ENCODE measurements around the gene GAS2.
"Not testable (repeated sequence)": the region's sequence is repeated elsewhere in the genome, so short reads cannot be mapped to it uniquely, and the experiment has no call there.

The GAS2 gene

GRCh38 chr11:22666325-22666687, at the start of gene GAS2:
Gene GAS2 (plus strand): TSS chr11:22666611. CDS start chr11:22674870, 8,259 bp downstream.
- DNase-seq (ENCODE audit: low spot score) = no peak

GRCh38 chr11:22617868-22618267, 48.5 kb upstream of the GAS2 start:
- no peak for DNase-seq (ENCODE audit: low spot score)

DNA sequence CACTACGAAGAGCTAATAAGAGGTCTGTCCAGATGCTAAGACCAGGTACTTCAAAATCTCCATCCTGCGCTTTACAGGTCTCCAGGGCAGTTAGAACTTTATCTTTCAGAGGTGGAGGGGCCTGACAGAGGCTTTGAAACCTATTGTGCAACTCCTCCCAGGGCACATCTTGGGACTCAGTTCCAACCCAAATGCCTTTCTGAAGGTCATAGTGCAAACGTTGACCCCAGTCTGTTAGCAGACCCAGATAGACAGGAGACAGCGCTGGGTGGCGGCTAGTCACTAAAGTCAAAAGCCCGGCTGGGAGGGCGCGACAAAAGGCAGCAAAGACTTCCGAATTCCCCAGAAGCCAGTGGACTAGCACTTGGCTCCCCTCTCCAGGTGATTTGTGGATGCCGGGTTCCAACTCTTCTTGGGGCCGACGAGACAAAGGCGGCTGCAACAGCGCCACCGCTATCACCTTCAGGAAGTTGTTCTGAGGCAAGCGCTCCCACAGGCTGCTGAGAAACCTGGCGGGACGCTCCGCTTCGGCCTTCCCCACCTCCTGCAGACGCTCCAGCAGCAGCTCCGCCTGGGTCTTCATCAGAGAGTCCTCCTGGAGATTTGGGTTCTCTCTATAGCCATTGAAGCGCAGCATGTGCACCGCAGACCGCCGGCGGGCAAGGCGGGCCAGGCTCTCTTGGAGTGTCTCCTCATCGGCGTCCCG, 41.5 kb upstream of the GAS2 start:
- DNase-seq (ENCODE audit: low spot score) = peak; percentile 84

GRCh38 chr11:22625448-22626287, 40.7 kb upstream of the GAS2 start, which contains the start of gene FANCF:
Gene FANCF (minus strand): TSS chr11:22625823. CDS start chr11:22625810, 13 bp downstream.
- DNase-seq (ENCODE audit: low spot score) = peak; percentile 98

GRCh38 chr11:22626573-22627239, 39.7 kb upstream of the GAS2 start:
- DNase-seq (ENCODE audit: low spot score) = no peak

- DNase-seq (ENCODE audit: low spot score) = no peak
These were observed 39.0 kb upstream of the GAS2 start for GRCh38 chr11:22627421-22627820.

GRCh38 chr11:22633354-22633902, 33.0 kb upstream of the GAS2 start:
- DNase-seq (ENCODE audit: low spot score) = no peak

- DNase-seq (ENCODE audit: low spot score) = no peak
These were observed 31.3 kb upstream of the GAS2 start for GRCh38 chr11:22634897-22635629.

DNA sequence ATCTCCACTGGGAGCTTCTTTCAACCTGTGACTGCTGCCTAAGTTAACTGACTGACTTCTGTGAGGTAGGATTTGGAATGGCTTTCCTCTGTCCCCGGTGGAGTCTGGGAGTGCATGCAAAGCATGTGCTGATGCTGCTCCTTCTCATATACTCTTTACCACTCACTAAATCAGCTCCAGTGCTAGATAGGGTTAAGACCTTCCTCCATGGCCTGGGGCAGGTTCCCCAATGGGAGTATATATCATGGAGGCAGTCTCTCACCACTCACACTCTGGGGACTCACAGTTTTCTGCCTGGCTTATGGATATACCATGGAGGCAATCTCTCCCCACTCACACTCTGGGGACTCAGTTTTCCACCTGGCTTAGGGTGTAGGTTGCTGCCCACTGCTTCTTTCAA, 30.7 kb upstream of the GAS2 start:
- no peak for DNase-seq (ENCODE audit: low spot score)

DNA sequence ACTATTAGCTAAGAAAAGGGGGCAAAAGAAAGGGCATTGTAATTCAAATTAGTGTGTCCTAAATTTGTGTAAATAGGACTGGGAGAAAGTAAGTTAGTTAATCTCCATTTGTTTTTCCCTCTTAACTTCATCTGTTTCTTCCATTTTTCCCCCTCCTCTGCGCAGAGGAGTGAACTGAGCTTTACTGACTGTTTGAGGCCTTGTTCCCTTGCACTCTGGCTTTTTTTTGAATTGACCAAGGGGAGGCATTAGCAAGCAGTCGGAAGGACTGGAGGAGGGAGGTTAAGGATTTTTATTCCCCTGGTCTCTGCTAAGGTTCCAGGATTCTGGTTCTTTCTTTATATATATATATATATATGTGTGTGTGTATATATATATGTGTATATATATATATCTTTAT, 25.5 kb upstream of the GAS2 start:
- DNase-seq (ENCODE audit: low spot score) = no peak

DNA sequence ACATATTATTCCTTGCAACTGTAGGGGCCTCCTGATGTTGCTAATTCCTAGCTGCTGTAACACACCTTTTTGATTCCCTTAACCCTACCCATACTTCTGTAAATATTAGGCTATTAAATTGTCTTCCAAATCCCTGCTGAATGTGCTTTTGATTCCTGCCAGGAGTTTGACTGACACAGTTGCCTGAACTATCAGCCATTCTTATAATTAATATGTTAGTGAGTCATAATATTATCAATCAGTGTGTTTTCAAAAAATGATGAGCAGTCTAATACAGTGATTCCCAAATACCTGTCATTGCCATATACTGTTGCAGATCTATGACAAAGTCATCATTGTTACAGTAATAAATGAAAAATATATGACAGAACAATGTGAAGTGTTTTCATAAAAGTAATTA, 24.9 kb upstream of the GAS2 start:
- no peak for DNase-seq (ENCODE audit: low spot score)

DNA sequence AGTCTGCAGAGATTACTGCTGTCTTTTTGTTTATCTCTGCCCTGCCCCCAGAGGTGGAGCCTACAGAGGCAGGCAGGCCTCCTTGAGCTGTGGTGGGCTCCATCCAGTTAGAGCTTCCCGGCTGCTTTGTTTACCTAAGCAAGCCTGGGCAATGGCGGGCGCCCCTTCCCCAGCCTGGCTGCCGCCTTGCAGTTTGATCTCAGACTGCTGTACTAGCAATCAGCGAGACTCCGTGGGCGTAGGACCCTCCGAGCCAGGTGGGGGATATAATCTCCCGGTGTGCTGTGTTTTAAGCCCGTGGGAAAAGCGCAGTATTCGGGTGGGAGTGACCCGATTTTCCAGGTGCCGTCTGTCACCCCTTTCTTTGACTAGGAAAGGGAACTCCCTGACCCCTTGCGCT, 14.1 kb upstream of the GAS2 start:
- not testable (repeated sequence) for DNase-seq (ENCODE audit: low spot score)

DNA sequence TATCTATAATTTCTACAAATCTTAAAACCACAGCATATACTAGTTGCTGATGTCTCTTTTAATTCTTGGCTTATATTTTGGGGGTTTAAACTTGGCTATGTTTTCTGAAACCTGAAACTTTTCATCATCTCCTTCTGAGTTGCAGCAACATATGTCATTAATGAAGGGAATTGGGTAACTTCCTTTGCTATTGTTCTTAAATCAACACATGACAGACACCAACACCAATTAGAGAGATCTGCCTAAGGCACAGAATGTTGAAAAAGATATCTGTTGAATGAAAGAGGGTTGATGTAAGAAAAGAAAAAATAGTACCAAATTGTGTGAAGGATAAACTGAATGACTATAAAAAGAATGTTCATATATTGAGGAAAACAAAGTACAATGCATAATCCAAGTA, 10.3 kb upstream of the GAS2 start:
- DNase-seq (ENCODE audit: low spot score) = no peak

DNA sequence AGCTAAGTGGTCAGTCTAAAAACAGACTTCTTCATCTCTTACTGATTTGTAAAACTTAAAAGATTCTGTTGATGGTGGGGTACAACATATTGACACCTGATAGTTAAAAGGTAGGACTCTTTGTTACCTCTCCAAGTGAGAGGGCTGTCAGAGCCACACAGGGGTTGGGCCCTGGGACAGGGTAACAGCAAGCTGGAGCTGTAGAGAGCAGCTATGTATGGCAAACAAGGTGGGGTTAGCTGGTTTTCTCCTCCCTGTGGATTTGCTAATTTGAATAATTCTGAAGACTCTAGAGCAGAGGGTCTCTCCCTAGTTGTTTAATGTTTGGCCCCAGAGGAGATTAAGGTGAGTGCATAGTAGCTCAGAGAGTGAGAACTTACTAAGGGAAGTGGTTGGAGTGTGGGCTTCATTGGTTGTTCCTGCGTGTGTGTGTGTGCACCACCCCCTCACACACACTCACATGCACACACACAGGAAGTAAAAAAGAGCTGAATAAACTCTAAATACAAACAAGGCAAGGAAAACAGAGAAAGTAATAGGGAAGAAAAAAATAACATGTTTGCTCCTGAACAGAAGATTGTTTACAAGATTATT, 9.2 kb upstream of the GAS2 start:
- DNase-seq (ENCODE audit: low spot score) = no peak

DNA sequence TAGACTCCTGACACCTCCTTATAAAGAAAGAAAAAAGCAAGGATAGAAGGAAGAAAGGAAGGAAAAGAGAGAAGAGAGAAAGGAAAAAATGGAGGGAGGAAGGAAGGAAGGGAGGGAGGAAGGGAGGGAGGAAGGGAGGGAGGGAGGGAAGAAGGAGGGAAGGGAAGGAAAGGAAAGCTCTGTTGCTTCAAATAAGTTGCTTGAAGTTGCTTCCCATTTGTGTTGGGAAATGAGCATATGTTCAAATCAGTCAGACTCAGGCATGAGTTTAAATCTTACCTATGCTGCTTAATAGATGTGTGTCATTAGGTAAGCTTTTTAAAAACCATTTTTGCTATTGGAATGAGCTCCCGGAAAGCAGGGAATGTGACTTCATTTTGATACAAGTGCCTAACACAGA, 6.6 kb upstream of the GAS2 start:
- no peak for DNase-seq (ENCODE audit: low spot score)

DNA sequence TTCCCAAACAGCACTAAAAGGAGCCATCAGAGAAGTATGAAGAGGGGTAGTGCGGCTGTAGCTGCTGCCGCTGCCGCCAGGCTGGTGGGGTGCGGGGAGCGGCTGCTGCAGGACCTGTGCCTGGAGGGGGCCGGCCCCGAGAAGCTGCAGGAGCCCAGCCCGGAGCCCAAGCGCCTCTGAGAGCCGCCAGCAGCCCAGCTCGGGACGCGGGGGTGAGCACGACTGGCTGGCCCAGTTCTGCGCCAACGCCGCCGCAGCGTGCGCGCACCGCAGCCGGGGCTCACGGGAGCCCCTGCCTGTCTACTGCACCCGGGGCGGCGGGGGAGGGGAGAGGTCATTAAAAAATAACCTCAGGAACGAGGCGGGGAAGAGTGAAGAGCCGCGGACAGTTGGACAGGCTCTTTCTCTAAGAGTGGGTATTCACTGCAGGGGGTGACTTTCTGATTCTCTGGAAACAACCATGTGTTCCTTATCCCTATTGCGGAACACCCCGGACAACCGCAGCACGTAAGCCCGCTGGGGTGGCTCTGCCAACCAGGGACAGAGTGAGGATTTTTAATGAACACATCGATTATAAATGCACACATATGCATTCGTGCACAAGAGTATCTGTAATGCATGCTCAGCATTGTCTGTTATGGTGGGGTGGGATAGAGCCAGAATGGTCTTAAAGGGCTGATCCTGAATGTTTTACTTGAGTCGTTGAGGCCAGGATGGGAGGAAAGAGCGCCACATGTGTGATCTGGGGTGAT, 453 bp downstream of the GAS2 start:
- peak; percentile 56 for DNase-seq (ENCODE audit: low spot score)

DNA sequence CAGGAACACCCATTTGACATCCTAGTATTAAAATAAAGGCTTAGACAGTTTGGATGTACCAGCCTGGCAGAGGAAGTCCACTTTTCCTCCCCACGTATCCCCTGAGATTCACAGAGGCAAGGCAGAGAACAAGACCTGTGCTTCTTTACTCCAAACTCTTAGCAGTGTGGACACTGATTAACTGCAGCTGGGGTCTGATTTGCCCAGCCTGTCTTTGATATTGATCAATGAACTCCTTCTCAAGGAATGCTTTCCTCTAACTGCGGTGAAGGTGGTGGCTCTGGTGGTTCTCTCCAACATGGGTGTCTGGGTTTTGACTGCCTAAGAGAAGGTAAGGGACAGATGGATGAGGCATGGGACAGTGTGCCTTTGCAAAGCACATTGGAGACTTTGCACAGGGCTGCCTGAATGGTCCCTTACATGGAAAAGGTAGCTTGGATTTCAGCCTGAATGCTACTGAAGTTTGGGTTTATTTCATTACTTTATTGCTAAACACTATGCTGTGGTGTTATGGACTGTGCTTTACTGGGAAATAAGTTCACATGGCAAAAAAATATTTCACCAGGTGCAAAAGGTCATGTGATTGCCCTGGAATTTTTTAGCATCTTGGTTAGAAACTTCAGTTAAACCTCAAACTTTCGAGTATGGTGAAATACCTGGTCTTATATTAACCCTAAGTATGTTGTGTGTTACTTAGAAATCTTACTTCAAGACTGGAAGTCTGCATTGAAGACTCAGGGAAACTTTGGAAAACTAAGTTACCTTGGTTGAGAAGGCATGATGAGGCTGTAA, 1.8 kb downstream of the GAS2 start:
- no peak for DNase-seq (ENCODE audit: low spot score)

DNA sequence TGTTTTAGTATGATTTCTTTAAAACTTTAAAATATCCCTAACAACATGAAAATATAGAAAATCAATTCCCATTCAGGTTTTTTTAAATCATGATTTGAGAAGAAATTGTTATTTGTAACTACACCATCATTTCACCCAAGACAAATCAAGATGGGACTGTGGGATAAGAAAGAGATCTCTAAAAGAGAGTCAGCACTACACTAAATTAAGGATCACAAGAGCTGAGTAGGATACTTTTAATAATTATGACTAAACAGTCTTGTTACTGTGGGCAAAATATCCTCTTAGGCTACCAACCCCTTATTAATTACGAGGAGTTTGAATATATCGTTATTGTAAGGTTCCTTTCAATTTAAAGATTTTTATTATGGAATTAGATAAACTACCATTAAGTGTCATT, 3.0 kb downstream of the GAS2 start:
- no peak for DNase-seq (ENCODE audit: low spot score)

DNA sequence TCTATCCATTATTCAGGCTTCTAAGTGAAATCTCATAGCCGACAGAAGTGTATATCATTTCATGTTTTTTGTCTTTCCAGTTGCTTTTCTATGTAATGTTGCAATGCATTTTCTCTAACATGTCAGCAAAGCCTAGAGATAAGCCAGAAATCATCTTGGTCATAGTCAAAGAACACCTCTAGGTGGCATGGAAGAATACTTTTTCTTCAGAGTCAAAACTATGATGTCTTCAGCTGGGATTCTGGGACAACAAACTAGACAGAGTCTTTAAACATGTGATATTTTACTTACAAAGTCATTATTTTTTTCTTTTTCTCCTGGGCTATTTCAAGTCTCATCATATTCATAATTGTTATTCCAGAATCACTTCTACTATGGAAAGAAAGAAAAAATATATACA, 4.4 kb downstream of the GAS2 start:
- DNase-seq (ENCODE audit: low spot score) = peak; percentile 16

DNA sequence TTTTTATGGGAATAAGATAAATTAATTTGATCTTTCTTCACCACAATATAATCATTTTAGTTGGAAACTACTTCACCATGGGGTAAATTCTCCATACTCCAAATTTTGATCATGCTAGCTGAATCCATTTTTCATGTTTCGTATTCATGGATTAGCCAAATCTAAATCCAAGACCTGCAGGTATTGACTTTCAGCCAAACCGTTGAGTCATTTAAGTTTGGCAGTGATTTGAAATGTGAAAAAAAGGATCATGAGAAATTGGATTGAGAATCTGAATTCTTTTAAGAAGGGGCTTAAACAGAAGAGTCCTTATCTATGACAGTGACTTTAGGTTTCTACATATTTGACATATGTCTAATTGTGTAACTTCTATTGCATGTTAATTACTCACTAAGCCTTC, 5.3 kb downstream of the GAS2 start:
- no peak for DNase-seq (ENCODE audit: low spot score)
